Panc1 (cell line): ENCODE measurements around the gene SUCLG2. TPM values are rescaled to one million over a fixed set of nuclear protein-coding genes. Genes with fewer than 3 reads are reported as not detected.

Experiments used
- ATAC-seq: fragments of 200-7000 bp; cut with Tn5 transposase; 2 replicates; pipeline ENCODE4 v1.9.1; 2020; ENCODE audit warnings: mild to moderate bottlenecking, moderate library complexity
- BruUV-seq: library from RNA; stranded (reverse); fragments of 400-500 nt; replicated peaks from 2 replicates; lab custom pipeline; 2021; lab: Mats Ljungman, UMichigan
- CTCF ChIA-PET: fragments of 300-600 bp; sonication (Branson Sonifier 250); formaldehyde crosslinking; loops from one replicate; lab custom pipeline; 2022; ENCODE audit warnings: antibody characterized with exemption; lab: Charles Lee
- POLR2A ChIA-PET: fragments of 300-600 bp; sonication (Branson Sonifier 250); formaldehyde crosslinking; loops from one replicate; lab custom pipeline; 2022; ENCODE audit warnings: antibody characterized with exemption; lab: Charles Lee
- DNase-seq: peaks from one replicate; pipeline ENCODE4 v3.0.0-alpha.2; 2010; ENCODE audit warnings: low read depth, low spot score
- H3K27ac ChIP-seq: 2 replicates; pipeline ENCODE4 v1.5.1; 2011; ENCODE audit warnings: mild to moderate bottlenecking, low read length, inconsistent platforms
- H3K27me3 ChIP-seq: fragments of 200-500 bp; sonication (Bioruptor generic); 2 replicates; pipeline ENCODE4 v1.6.0; 2014; ENCODE audit warnings: low read length, inconsistent platforms; ENCODE audit not compliant: control insufficient read depth, insufficient read depth
- H3K36me3 ChIP-seq: fragments of 200-500 bp; sonication (Bioruptor generic); 2 replicates; pipeline ENCODE4 v1.5.1; 2014; ENCODE audit warnings: inconsistent platforms, mild to moderate bottlenecking, low read length, moderate library complexity; ENCODE audit not compliant: control insufficient read depth, insufficient read depth
- H3K4me1 ChIP-seq: 2 replicates; pipeline ENCODE4 v1.5.1; 2011; ENCODE audit warnings: inconsistent platforms, mild to moderate bottlenecking, low read length, moderate library complexity; ENCODE audit not compliant: control insufficient read depth, insufficient read depth
- H3K4me3 ChIP-seq, 2 experiments: 2 replicates each; pipeline ENCODE4 v1.5.1; 2011 to 2012; ENCODE audit warnings: low read depth in 2 of 2, low read length in 2 of 2, mild to moderate bottlenecking in 2 of 2, inconsistent platforms in 1 of 2, moderate library complexity in 1 of 2
- H3K9me3 ChIP-seq: fragments of 200-500 bp; sonication (Bioruptor generic); 2 replicates; pipeline ENCODE4 v1.5.1; 2014; ENCODE audit warnings: low read depth, mild to moderate bottlenecking, inconsistent platforms, low read length, moderate library complexity; ENCODE audit not compliant: control insufficient read depth, insufficient read depth
- CTCF ChIP-seq: fragments of 450-650 bp; IDR thresholded peaks from 2 replicates; pipeline ENCODE4 v1.5.1; 2017; ENCODE audit warnings: mild to moderate bottlenecking
- POLR2AphosphoS5 ChIP-seq: IDR thresholded peaks from 2 replicates; pipeline ENCODE4 v1.6.1; 2012; ENCODE audit warnings: mild to moderate bottlenecking, low read depth, low read length, moderate library complexity
- REST ChIP-seq, 2 experiments: IDR thresholded peaks; 2 replicates each; pipeline ENCODE4 v1.6.1; 2011 to 2012; ENCODE audit warnings: low read depth in 2 of 2, control low read depth in 1 of 2, low read length in 1 of 2, mild to moderate bottlenecking in 1 of 2, moderate library complexity in 1 of 2; ENCODE audit not compliant: insufficient read depth in 1 of 2
- SIN3A ChIP-seq: IDR thresholded peaks from 2 replicates; pipeline ENCODE4 v1.6.1; 2012; ENCODE audit warnings: low read depth, mild to moderate bottlenecking, low read length, moderate library complexity, borderline replicate concordance; ENCODE audit not compliant: insufficient read depth
- TCF7L2 ChIP-seq: IDR thresholded peaks from 2 replicates; pipeline ENCODE4 v1.6.1; 2011; ENCODE audit warnings: mild to moderate bottlenecking, low read depth, low read length, inconsistent platforms
- in situ Hi-C: cut with HindIII; loops from 2 replicates; pipeline ENCODE4 v1.10.0; 2016; ENCODE audit warnings: low sequenced_read_pairs, low pct_unique_long_range_greater_than_20kb
- intact Hi-C: fragments of 100-400 bp; cut with micrococcal nuclease; formaldehyde crosslinking; loops from one replicate; pipeline ENCODE4 v1.10.0; 2022; ENCODE audit not compliant: unreplicated experiment
- total RNA-seq: library from RNA; stranded (reverse); gene quantifications from one replicate; pipeline ENCODE4 v1.2.1, GENCODE V29; 2021; ENCODE audit not compliant: unreplicated experiment

Gene SUCLG2
- total RNA-seq, 1 experiment from 2014 or later = 28.3 TPM

GRCh38 chr3:67401921-67402320, 252.5 kb downstream of the SUCLG2 start:
- no peaks in the 10 kb centered on the region for H3K36me3 ChIP-seq
- H3K4me1 ChIP-seq = no peaks in the 10 kb centered on the region
- no TSS peak for BruUV-seq
- no peaks in the 10 kb centered on the region for H3K9me3 ChIP-seq
- in situ Hi-C loops (no loop called here), intact Hi-C loops (no loop called here)
- ChIA-PET CTCF (no interaction called here), POLR2A (no interaction called here)
- DNase-seq (no peak), ATAC-seq (no peak)
- TF ChIP-seq SIN3A (no peak), REST (IDR thresholded peaks at IDR 0.05; ENCODE audit: insufficient read depth in 1 of 2, low read depth in 2 of 2, low read length in 1 of 2) (no peak), POLR2AphosphoS5 (no peak), TCF7L2 (no peak), CTCF (no peak)
- H3K27me3 ChIP-seq = no peaks in the 10 kb centered on the region
- no peak overlapping the region for H3K4me3 ChIP-seq
- H3K27ac ChIP-seq = no peak overlapping the region

- Histone ChIP-seq H3K9me3 (no peaks in the 10 kb centered on the region), H3K36me3 (no peaks in the 10 kb centered on the region), H3K27me3 (no peaks in the 10 kb centered on the region), H3K4me1 (no peaks in the 10 kb centered on the region), H3K27ac (no peak overlapping the region), H3K4me3 (no peak overlapping the region)
- ChIA-PET CTCF (no interaction called here), POLR2A (no interaction called here)
- in situ Hi-C loops = no loop called here
- no peak for ATAC-seq
- DNase-seq = no peak
- TF ChIP-seq TCF7L2 = no peak
- TF ChIP-seq SIN3A = no peak
- no peak for TF ChIP-seq CTCF
- TF ChIP-seq REST (IDR thresholded peaks at IDR 0.05; ENCODE audit: insufficient read depth in 1 of 2, low read depth in 2 of 2, low read length in 1 of 2) = no peak
- no peak for TF ChIP-seq POLR2AphosphoS5
- BruUV-seq = no TSS peak
- intact Hi-C loops = no loop called here
Measured at GRCh38 chr3:67400476-67400875, 253.9 kb downstream of the SUCLG2 start.
